ENCODE data around the gene USP14.
A peak's percentile ranks its signal among the peaks of the same experiment; 100 is the strongest.
"Not testable (repeated sequence)": the region's sequence is repeated elsewhere in the genome, so short reads cannot be mapped to it uniquely, and the experiment has no call there.

USP14 gene

GRCh38 chr18:158128-159036 lies at the start of gene USP14:
USP14 (plus strand) TSS chr18:158557; CDS start chr18:158699, 142 bp downstream.
- DNase-seq = peak; percentile 98

- not testable (repeated sequence) for DNase-seq
These were observed 49.7 kb upstream of the USP14 start for GRCh38 chr18:108665-109063.

GRCh38 chr18:109130-109921 lies 49.0 kb upstream of the USP14 start:
- DNase-seq = peak; percentile 38

GRCh38 chr18:109922-110261 lies 48.5 kb upstream of the USP14 start:
- DNase-seq = peak; percentile 15

GRCh38 chr18:110351-111201 lies 47.8 kb upstream of the USP14 start:
- DNase-seq = peak; percentile 58

- DNase-seq = peak; percentile 71
These were observed 46.9 kb upstream of the USP14 start for GRCh38 chr18:111306-112014.

GRCh38 chr18:112015-112733 lies 46.2 kb upstream of the USP14 start:
- peak; percentile 12 for DNase-seq

GRCh38 chr18:120539-121260 lies 37.7 kb upstream of the USP14 start:
- not testable (repeated sequence) for DNase-seq

- no peak for DNase-seq
These were observed 23.3 kb upstream of the USP14 start for GRCh38 chr18:135045-135444.

- peak; percentile 49 for DNase-seq
These were observed 21.9 kb upstream of the USP14 start for GRCh38 chr18:136433-136832.

- DNase-seq = no peak
These were observed 21.0 kb upstream of the USP14 start for GRCh38 chr18:137327-137726.

- no peak for DNase-seq
These were observed 17.6 kb upstream of the USP14 start for GRCh38 chr18:140670-141266.

GRCh38 chr18:142624-143296 lies 15.6 kb upstream of the USP14 start:
- not testable (repeated sequence) for DNase-seq

GRCh38 chr18:148841-149240 lies 9.5 kb upstream of the USP14 start:
- DNase-seq = no peak

- no peak for DNase-seq
These were observed 4.2 kb upstream of the USP14 start for GRCh38 chr18:154151-154550.

- DNase-seq = no peak
These were observed 2.7 kb upstream of the USP14 start for GRCh38 chr18:155688-156087.

- DNase-seq = no peak
These were observed 1.7 kb upstream of the USP14 start for GRCh38 chr18:156514-157230.

- DNase-seq = no peak
These were observed 788 bp downstream of the USP14 start for GRCh38 chr18:159037-159652.

GRCh38 chr18:159933-160332 lies 1.6 kb downstream of the USP14 start:
- no peak for DNase-seq

Measured in activated naive CD4-positive, alpha-beta T cell treated with Interleukin-2 at 50 U/mL for 16 hours (primary cell).